SIG-M5 (cell line): Measurements from ENCODE around the gene FLAD1.

Experiments
- DNase-seq: peaks from one replicate; lab custom pipeline; 2025; lab: John Stamatoyannopoulos, UW

FLAD1 gene

DNA sequence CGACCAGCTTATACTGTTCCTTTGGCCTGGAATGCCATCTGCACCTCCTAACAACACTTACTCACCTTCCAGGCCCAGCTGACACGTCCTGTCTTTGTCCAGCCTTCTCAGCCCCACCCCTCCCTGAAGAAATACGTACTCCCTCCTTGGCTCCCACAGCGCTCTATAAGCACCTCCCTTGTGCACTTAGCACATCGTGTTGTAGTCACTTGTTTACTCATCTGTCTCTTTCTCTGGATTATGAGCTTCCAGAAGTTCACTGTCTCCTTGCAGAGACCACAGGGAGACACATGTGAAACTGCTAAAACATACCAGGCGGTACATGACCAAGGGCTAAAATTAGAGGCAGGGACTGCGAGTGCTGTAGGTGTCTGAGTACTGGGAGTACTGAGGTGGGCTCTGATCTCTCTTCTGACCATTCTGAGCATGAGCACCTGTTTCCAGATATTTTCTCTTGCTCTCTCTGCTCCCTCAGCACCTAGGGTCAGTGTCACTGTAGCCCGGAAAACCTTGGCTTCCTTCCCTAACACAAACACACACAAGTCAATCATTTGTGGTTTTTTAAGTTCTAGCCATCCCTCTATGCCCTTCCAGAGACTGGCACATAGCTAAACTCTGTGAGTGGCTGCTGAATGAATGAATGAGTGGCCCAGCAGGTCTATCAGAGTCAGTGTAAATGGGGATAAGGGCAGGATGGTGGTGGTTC lies 55.6 kb downstream of the FLAD1 start:
- no peak for DNase-seq

DNA sequence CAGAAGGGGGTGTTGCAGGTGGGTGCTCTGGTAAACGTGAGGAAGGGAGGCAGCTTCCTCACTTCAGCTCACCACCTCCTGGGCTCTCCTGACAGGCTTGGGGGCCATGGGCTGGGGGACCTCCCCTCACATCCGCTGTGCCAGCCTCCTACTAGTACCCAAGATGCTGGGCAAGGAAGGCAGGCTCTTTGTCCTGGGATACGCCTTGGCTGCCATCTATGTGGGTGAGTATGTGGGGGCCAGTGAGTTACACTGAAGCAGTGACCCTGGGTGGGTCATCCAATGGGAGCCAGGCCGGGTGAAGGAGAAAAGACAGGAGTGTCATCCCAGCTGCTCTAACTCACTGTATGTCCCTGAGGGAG lies 56.1 kb downstream of the FLAD1 start:
- DNase-seq = no peak

DNA sequence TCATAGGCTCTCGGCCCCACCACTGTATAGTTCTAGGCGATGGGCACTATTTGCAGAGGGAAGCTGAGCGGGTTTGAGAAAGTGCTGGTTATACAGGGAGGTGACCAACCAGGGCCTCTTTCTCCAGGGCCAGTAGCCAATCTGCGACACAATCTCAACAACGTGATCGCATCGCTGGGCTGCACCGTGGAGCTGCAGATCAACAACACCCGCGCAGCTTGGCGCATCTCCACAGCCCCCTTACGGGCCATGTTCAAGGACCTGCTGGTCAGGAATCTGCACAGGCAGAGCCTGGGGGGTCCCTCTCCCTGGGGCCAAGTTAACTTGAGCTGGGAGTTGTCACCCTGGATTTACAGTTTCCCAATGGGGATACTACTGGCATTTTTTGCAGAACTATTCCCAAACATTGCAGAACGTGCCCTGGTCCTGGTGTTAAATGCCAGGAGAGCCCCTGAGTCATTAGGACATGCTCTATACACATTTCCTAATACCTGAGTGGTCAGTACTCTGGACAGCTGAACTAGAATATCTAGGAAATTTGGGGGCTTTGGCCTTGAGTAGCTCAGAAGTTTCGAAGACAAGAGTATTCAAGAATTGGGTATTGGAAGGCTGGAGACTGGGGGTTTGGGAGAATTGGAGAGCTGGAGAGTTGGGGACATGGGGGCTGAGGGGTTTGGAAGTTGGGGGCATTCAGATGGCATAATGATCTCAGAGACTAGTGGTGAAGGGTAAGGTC lies 57.4 kb downstream of the FLAD1 start:
- no peak for DNase-seq
